ENCODE measurements around the gene TPO. TPM values are rescaled to one million over a fixed set of nuclear protein-coding genes. Genes with fewer than 3 reads are reported as not detected.
"Not testable (repeated sequence)": the region's sequence is repeated elsewhere in the genome, so short reads cannot be mapped to it uniquely, and the experiment has no call there.

Gene TPO
- polyA plus RNA-seq, 1 donor from 2014 or later, result not detected

DNA sequence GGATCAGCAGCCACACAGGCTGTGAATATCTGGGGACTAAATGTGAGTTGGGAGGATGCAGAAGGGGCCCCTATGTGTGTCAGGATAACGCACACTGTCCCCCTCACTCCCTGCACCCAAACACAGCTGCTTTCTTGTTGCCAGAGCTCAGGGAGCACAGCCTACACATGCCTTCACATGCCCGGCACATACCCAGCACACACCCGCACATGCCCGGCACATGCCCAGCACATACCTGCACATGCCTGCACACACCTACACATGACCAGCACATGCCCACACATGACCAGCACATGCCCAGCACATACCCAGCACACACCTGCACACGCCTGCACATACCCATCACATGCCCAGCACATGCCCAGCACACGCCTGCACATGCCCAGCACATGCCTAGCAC, 75.6 kb downstream of the TPO start:
- Histone ChIP-seq H3K79me2 (replicated peaks; ENCODE audit: insufficient read depth, low read length) (no peaks in the 10 kb centered on the region), H3K4me2 (ENCODE audit: low read length) (no peak overlapping the region), H3K9me3 (ENCODE audit: low read length) (no peaks in the 10 kb centered on the region), H3K9me2 (ENCODE audit: insufficient read depth, low read length) (no peaks in the 10 kb centered on the region), H3K27ac (ENCODE audit: low read length) (no peak overlapping the region), H2AFZ (ENCODE audit: low read depth, low read length) (no peak overlapping the region), H3F3A (ENCODE audit: insufficient read depth, low read length, poor library complexity, severe bottlenecking) (no peaks in the 10 kb centered on the region), H3K4me3 (ENCODE audit: low read length) (no peak overlapping the region), H3K27me3 (ENCODE audit: insufficient read depth, low read depth, low read length) (no peaks in the 10 kb centered on the region), H4K20me1 (ENCODE audit: insufficient read depth) (no peaks in the 10 kb centered on the region), H3K36me3 (ENCODE audit: insufficient read depth, low read length) (no peaks in the 10 kb centered on the region), H3K9ac (ENCODE audit: low read length) (no peak overlapping the region)
- TF ChIP-seq, protein P1, sequence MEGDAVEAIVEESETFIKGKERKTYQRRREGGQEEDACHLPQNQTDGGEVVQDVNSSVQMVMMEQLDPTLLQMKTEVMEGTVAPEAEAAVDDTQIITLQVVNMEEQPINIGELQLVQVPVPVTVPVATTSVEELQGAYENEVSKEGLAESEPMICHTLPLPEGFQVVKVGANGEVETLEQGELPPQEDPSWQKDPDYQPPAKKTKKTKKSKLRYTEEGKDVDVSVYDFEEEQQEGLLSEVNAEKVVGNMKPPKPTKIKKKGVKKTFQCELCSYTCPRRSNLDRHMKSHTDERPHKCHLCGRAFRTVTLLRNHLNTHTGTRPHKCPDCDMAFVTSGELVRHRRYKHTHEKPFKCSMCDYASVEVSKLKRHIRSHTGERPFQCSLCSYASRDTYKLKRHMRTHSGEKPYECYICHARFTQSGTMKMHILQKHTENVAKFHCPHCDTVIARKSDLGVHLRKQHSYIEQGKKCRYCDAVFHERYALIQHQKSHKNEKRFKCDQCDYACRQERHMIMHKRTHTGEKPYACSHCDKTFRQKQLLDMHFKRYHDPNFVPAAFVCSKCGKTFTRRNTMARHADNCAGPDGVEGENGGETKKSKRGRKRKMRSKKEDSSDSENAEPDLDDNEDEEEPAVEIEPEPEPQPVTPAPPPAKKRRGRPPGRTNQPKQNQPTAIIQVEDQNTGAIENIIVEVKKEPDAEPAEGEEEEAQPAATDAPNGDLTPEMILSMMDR (IDR thresholded peaks at IDR 0.05; ENCODE audit: poor library complexity, severe bottlenecking), result no peak
- no peak for TF ChIP-seq TAF1 (IDR thresholded peaks at IDR 0.05; ENCODE audit: low read depth)
- no peak for TF ChIP-seq EP300 (conservative IDR thresholded peaks at IDR 0.05; ENCODE audit: poor library complexity, severe bottlenecking)
- TF ChIP-seq MXI1 (conservative IDR thresholded peaks at IDR 0.05; ENCODE audit: poor library complexity, severe bottlenecking), result no peak
- TF ChIP-seq EZH2 (IDR thresholded peaks at IDR 0.05; ENCODE audit: borderline replicate concordance, insufficient read depth, low read length, poor library complexity, severe bottlenecking), result no peak
- no peak for TF ChIP-seq RAD21 (conservative IDR thresholded peaks at IDR 0.05)
- TF ChIP-seq POLR2AphosphoS5 (IDR thresholded peaks at IDR 0.05), result no peak
- TF ChIP-seq, protein P2, sequence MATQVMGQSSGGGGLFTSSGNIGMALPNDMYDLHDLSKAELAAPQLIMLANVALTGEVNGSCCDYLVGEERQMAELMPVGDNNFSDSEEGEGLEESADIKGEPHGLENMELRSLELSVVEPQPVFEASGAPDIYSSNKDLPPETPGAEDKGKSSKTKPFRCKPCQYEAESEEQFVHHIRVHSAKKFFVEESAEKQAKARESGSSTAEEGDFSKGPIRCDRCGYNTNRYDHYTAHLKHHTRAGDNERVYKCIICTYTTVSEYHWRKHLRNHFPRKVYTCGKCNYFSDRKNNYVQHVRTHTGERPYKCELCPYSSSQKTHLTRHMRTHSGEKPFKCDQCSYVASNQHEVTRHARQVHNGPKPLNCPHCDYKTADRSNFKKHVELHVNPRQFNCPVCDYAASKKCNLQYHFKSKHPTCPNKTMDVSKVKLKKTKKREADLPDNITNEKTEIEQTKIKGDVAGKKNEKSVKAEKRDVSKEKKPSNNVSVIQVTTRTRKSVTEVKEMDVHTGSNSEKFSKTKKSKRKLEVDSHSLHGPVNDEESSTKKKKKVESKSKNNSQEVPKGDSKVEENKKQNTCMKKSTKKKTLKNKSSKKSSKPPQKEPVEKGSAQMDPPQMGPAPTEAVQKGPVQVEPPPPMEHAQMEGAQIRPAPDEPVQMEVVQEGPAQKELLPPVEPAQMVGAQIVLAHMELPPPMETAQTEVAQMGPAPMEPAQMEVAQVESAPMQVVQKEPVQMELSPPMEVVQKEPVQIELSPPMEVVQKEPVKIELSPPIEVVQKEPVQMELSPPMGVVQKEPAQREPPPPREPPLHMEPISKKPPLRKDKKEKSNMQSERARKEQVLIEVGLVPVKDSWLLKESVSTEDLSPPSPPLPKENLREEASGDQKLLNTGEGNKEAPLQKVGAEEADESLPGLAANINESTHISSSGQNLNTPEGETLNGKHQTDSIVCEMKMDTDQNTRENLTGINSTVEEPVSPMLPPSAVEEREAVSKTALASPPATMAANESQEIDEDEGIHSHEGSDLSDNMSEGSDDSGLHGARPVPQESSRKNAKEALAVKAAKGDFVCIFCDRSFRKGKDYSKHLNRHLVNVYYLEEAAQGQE (IDR thresholded peaks at IDR 0.05; ENCODE audit: borderline replicate concordance), result no peak
- TF ChIP-seq SMC3 (conservative IDR thresholded peaks at IDR 0.05; ENCODE audit: poor library complexity), result no peak

DNA sequence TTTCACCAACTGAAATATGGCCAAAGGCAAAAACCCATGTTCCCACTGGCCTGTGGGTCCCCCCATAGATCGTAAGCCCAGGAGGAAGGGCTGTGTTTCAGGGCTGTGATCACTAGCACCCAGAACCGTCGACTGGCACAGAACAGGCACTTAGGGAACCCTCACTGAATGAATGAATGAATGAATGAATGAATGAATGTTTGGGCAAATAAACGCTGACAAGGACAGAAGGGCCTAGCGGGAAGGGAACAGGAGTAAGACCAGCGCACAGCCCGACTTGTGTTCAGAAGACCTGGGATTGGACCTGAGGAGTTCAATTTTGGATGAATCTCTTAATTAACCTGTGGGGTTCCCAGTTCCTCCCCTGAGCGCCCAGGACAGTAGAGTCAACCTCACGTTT, 76.2 kb downstream of the TPO start:
- no peak overlapping the region for H3K4me3 ChIP-seq (ENCODE audit: low read length)
- no peaks in the 10 kb centered on the region for H4K20me1 ChIP-seq (ENCODE audit: insufficient read depth)
- H3K9me2 ChIP-seq (ENCODE audit: insufficient read depth, low read length), result no peaks in the 10 kb centered on the region
- TF ChIP-seq, protein P1 (IDR thresholded peaks at IDR 0.05; ENCODE audit: poor library complexity, severe bottlenecking), result no peak
- no peak for TF ChIP-seq TAF1 (IDR thresholded peaks at IDR 0.05; ENCODE audit: low read depth)
- TF ChIP-seq EP300 (conservative IDR thresholded peaks at IDR 0.05; ENCODE audit: poor library complexity, severe bottlenecking), result no peak
- TF ChIP-seq MXI1 (conservative IDR thresholded peaks at IDR 0.05; ENCODE audit: poor library complexity, severe bottlenecking), result no peak
- TF ChIP-seq RAD21 (conservative IDR thresholded peaks at IDR 0.05), result no peak
- no peak for TF ChIP-seq SMC3 (conservative IDR thresholded peaks at IDR 0.05; ENCODE audit: poor library complexity)
- TF ChIP-seq POLR2AphosphoS5 (IDR thresholded peaks at IDR 0.05), result no peak
- TF ChIP-seq EZH2 (IDR thresholded peaks at IDR 0.05; ENCODE audit: borderline replicate concordance, insufficient read depth, low read length, poor library complexity, severe bottlenecking), result no peak
- TF ChIP-seq, protein P2 (IDR thresholded peaks at IDR 0.05; ENCODE audit: borderline replicate concordance), result no peak
- H2AFZ ChIP-seq (ENCODE audit: low read depth, low read length), result no peak overlapping the region
- no peaks in the 10 kb centered on the region for H3K9me3 ChIP-seq (ENCODE audit: low read length)
- H3K27me3 ChIP-seq (ENCODE audit: insufficient read depth, low read depth, low read length), result no peaks in the 10 kb centered on the region
- no peak overlapping the region for H3K9ac ChIP-seq (ENCODE audit: low read length)
- no peaks in the 10 kb centered on the region for H3F3A ChIP-seq (ENCODE audit: insufficient read depth, low read length, poor library complexity, severe bottlenecking)
- no peaks in the 10 kb centered on the region for H3K36me3 ChIP-seq (ENCODE audit: insufficient read depth, low read length)
- H3K79me2 ChIP-seq (replicated peaks; ENCODE audit: insufficient read depth, low read length), result no peaks in the 10 kb centered on the region
- no peak overlapping the region for H3K4me2 ChIP-seq (ENCODE audit: low read length)
- H3K27ac ChIP-seq (ENCODE audit: low read length), result no peak overlapping the region

DNA sequence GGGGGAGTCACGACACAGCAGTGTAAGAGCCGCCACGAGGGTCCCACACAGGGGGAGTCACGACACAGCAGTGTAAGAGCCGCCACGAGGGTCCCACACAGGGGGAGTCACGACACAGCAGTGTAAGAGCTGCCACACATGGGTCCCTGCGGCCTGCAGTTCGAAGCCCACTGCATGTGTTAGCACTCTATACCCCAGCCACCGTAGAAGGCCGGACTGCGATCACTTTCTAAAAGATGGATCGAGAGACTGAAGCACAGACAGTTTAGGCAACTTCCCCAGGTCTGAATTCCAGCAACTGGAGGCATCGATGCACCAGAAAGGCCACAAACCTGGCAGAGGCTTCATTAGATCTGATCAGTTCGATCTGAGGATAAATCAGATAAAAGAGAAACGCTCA, 77.1 kb downstream of the TPO start:
- not testable (repeated sequence) for H3K9me3 ChIP-seq (ENCODE audit: low read length); H3K9ac ChIP-seq (ENCODE audit: low read length); H3K27me3 ChIP-seq (ENCODE audit: insufficient read depth, low read depth, low read length); H3K9me2 ChIP-seq (ENCODE audit: insufficient read depth, low read length); H4K20me1 ChIP-seq (ENCODE audit: insufficient read depth); H3K4me3 ChIP-seq (ENCODE audit: low read length); H2AFZ ChIP-seq (ENCODE audit: low read depth, low read length); H3F3A ChIP-seq (ENCODE audit: insufficient read depth, low read length, poor library complexity, severe bottlenecking); H3K27ac ChIP-seq (ENCODE audit: low read length); H3K4me2 ChIP-seq (ENCODE audit: low read length); H3K36me3 ChIP-seq (ENCODE audit: insufficient read depth, low read length); H3K79me2 ChIP-seq (replicated peaks; ENCODE audit: insufficient read depth, low read length)
